ENCODE results near the gene NRCAM. TPM values are rescaled to one million over a fixed set of nuclear protein-coding genes. Genes with fewer than 3 reads are reported as not detected.

The NRCAM gene
- total RNA-seq, 1 donor from 2014 or later: 9.3 TPM

DNA sequence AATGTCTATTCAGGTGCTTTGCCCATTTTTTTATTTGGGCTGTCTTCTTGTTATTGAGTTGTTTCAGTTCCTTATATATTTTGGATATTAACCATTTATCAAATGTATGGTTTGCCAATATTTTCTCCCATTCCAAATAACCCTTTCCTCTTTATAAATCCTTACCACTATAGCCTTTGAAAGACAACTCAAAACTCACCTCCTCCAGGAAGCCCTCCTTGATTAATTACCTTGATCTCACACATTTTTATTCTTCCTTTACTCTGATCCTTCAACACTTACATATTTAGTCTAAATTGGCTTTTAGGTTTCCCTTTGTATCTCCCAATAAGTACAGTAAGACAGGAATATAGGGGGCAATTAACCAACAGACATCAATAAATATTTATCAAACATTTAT lies 42.9 kb downstream of the NRCAM start:
- Mint-ChIP-seq H3K4me3 (ENCODE audit: unreplicated experiment) (no peak overlapping the region), H3K9me3 (ENCODE audit: unreplicated experiment) (no peaks in the 10 kb centered on the region), H3K36me3 (ENCODE audit: low read depth, unreplicated experiment) (no peaks in the 10 kb centered on the region), H3K27me3 (ENCODE audit: low read depth, unreplicated experiment) (no peaks in the 10 kb centered on the region), H3K4me1 (ENCODE audit: low read depth, unreplicated experiment) (peaks cover 26% of the 10 kb centered on the region), H3K27ac (ENCODE audit: unreplicated experiment) (no peak overlapping the region)
- TF ChIP-seq, protein P1, sequence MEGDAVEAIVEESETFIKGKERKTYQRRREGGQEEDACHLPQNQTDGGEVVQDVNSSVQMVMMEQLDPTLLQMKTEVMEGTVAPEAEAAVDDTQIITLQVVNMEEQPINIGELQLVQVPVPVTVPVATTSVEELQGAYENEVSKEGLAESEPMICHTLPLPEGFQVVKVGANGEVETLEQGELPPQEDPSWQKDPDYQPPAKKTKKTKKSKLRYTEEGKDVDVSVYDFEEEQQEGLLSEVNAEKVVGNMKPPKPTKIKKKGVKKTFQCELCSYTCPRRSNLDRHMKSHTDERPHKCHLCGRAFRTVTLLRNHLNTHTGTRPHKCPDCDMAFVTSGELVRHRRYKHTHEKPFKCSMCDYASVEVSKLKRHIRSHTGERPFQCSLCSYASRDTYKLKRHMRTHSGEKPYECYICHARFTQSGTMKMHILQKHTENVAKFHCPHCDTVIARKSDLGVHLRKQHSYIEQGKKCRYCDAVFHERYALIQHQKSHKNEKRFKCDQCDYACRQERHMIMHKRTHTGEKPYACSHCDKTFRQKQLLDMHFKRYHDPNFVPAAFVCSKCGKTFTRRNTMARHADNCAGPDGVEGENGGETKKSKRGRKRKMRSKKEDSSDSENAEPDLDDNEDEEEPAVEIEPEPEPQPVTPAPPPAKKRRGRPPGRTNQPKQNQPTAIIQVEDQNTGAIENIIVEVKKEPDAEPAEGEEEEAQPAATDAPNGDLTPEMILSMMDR (IDR thresholded peaks at IDR 0.05; ENCODE audit: insufficient read depth, low read depth, low read length): no peak
- no peak for TF ChIP-seq EZH2 (IDR thresholded peaks at IDR 0.05; ENCODE audit: insufficient read depth, low read length)
- Histone ChIP-seq H3K36me3 (ENCODE audit: insufficient read depth, low read length) (no peaks in the 10 kb centered on the region), H3K27ac (ENCODE audit: low read depth, low read length) (no peak overlapping the region), H3K4me1 (ENCODE audit: insufficient read depth, low read length) (peaks cover 13% of the 10 kb centered on the region), H3K27me3 (ENCODE audit: insufficient read depth, low read length) (no peaks in the 10 kb centered on the region), H4K20me1 (ENCODE audit: insufficient read depth, low read length) (no peaks in the 10 kb centered on the region), H3K9ac (ENCODE audit: low read length) (no peak overlapping the region), H2AFZ (ENCODE audit: low read depth, low read length) (no peak overlapping the region), H3K4me3 (ENCODE audit: insufficient read depth, low read depth, low read length) (no peak overlapping the region), H3K79me2 (ENCODE audit: insufficient read depth, low read length) (peaks cover 2% of the 10 kb centered on the region), H3K4me2 (ENCODE audit: low read length) (no peak overlapping the region), H3K9me3 (ENCODE audit: insufficient read depth, low read depth, low read length) (no peaks in the 10 kb centered on the region)
- FAIRE-seq: no peak
- DNase-seq (ENCODE audit: low read depth): no peak

DNA sequence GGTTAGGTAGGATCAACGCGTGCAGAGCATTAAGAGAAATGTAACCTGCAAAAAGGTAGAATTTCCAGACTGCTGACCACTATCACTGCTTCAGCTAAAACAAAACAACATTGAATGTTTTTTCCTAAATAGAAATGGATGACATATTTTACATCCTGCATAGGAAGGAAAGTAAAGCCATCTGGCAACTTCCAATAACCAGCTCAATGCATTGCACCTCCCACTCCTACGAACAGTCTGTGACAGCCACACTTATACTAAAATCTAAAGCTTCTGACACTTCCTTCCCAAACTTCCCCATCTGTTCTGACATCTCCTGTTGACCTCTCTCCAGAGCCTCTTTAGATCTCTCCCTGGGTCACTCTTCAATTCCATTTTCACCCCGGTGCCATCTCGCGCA lies 47.1 kb downstream of the NRCAM start:
- no peak overlapping the region for H3K9ac ChIP-seq (ENCODE audit: low read length)
- Mint-ChIP-seq H3K4me3 (ENCODE audit: unreplicated experiment) (no peak overlapping the region), H3K27ac (ENCODE audit: unreplicated experiment) (no peak overlapping the region)

More for the DNA sequence above, 47.1 kb downstream of the NRCAM start:
- peaks cover 6% of the 10 kb centered on the region for H3K4me1 ChIP-seq (ENCODE audit: insufficient read depth, low read length)
- FAIRE-seq (no peak), DNase-seq (ENCODE audit: low read depth) (no peak)
- Mint-ChIP-seq H3K36me3 (ENCODE audit: low read depth, unreplicated experiment) (no peaks in the 10 kb centered on the region), H3K27me3 (ENCODE audit: low read depth, unreplicated experiment) (no peaks in the 10 kb centered on the region), H3K9me3 (ENCODE audit: unreplicated experiment) (no peaks in the 10 kb centered on the region), H3K4me1 (ENCODE audit: low read depth, unreplicated experiment) (peaks cover 4% of the 10 kb centered on the region)
- H3K4me2 ChIP-seq (ENCODE audit: low read length): no peak overlapping the region
- H3K27me3 ChIP-seq (ENCODE audit: insufficient read depth, low read length): no peaks in the 10 kb centered on the region
- no peaks in the 10 kb centered on the region for H3K36me3 ChIP-seq (ENCODE audit: insufficient read depth, low read length)
- H3K27ac ChIP-seq (ENCODE audit: low read depth, low read length): no peak overlapping the region
- H3K79me2 ChIP-seq (ENCODE audit: insufficient read depth, low read length): no peaks in the 10 kb centered on the region
- no peaks in the 10 kb centered on the region for H4K20me1 ChIP-seq (ENCODE audit: insufficient read depth, low read length)
- TF ChIP-seq, protein P1 (IDR thresholded peaks at IDR 0.05; ENCODE audit: insufficient read depth, low read depth, low read length): no peak
- no peak for TF ChIP-seq EZH2 (IDR thresholded peaks at IDR 0.05; ENCODE audit: insufficient read depth, low read length)
- no peak overlapping the region for H3K4me3 ChIP-seq (ENCODE audit: insufficient read depth, low read depth, low read length)
- no peaks in the 10 kb centered on the region for H3K9me3 ChIP-seq (ENCODE audit: insufficient read depth, low read depth, low read length)
- H2AFZ ChIP-seq (ENCODE audit: low read depth, low read length): no peak overlapping the region
